ENCODE data around the gene ZNF805.

GRCh38 chr19:57233207-57233606 lies 7.2 kb upstream of the ZNF805 start:
- no peak for TF ChIP-seq CTCF (tag by site-specific recombination; IDR thresholded peaks at IDR 0.05)
- no peak for TF ChIP-seq ZNF2 (tag by site-specific recombination; IDR thresholded peaks at IDR 0.05)
- TF ChIP-seq ZNF473 (tag by site-specific recombination; IDR thresholded peaks at IDR 0.05), result no peak
- TF ChIP-seq ZNF549 (tag by site-specific recombination; IDR thresholded peaks at IDR 0.05), result no peak
- TF ChIP-seq ZNF146 (tag by site-specific recombination; IDR thresholded peaks at IDR 0.05), result no peak
- TF ChIP-seq ZBTB8A (tag by site-specific recombination; IDR thresholded peaks at IDR 0.05), result no peak
- no peak for TF ChIP-seq ZNF664 (tag by site-specific recombination; IDR thresholded peaks at IDR 0.05)
- TF ChIP-seq ZNF121 (tag by site-specific recombination; IDR thresholded peaks at IDR 0.05), result no peak
